22Rv1 (cell line): Measurements from ENCODE around the gene DTYMK.

ENCODE experiments used
- ZFX ChIP-seq: fragments of 450-650 bp; IDR thresholded peaks from 2 replicates; pipeline ENCODE4 v1.6.1; 2017; ENCODE audit warnings: antibody characterized with exemption, borderline replicate concordance
- TF ChIP-seq, protein P1 (sequence below): fragments of 450-650 bp; IDR thresholded peaks from 2 replicates; pipeline ENCODE4 v1.5.1; 2017; ENCODE audit warnings: mild to moderate bottlenecking

DNA sequence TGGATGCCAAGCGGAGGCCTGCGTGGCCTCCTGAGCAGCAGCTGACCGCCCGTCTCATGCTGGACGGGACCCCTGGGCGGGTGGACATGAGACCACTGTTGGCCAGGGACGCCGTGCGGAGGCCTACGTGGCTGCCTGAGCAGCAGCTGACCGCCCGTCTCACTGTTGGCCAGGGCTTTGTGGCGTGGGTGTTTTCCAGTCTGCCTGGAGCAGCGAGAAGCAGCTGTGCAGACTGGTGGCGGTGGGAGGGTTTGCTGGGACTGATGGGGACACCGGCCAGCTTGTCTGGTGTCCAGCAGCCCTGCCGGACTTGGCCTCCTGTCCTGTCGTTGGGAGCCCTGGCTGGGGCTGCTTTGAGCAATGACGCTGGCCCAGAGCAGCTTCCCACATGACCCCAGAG is 42.0 kb upstream of the DTYMK start:
- TF ChIP-seq, protein P1, sequence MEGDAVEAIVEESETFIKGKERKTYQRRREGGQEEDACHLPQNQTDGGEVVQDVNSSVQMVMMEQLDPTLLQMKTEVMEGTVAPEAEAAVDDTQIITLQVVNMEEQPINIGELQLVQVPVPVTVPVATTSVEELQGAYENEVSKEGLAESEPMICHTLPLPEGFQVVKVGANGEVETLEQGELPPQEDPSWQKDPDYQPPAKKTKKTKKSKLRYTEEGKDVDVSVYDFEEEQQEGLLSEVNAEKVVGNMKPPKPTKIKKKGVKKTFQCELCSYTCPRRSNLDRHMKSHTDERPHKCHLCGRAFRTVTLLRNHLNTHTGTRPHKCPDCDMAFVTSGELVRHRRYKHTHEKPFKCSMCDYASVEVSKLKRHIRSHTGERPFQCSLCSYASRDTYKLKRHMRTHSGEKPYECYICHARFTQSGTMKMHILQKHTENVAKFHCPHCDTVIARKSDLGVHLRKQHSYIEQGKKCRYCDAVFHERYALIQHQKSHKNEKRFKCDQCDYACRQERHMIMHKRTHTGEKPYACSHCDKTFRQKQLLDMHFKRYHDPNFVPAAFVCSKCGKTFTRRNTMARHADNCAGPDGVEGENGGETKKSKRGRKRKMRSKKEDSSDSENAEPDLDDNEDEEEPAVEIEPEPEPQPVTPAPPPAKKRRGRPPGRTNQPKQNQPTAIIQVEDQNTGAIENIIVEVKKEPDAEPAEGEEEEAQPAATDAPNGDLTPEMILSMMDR, result no peak
- TF ChIP-seq ZFX, result no peak
